ENCODE measurements around the gene MRPL16.
"Not testable (repeated sequence)": the region's sequence is repeated elsewhere in the genome, so short reads cannot be mapped to it uniquely, and the experiment has no call there.

Gene MRPL16

GRCh38 chr11:59829358-59829757, 18.8 kb upstream of the MRPL16 start:
- TF ChIP-seq ZFX (IDR thresholded peaks at IDR 0.05) (no peak), CTCF (conservative IDR thresholded peaks at IDR 0.05) (no peak)
- H3K27ac ChIP-seq = no peak overlapping the region

GRCh38 chr11:59822989-59823566, 12.5 kb upstream of the MRPL16 start:
- TF ChIP-seq ZFX (IDR thresholded peaks at IDR 0.05) (no peak), CTCF (conservative IDR thresholded peaks at IDR 0.05) (peak; percentile 85)
- no peak overlapping the region for H3K27ac ChIP-seq

GRCh38 chr11:59818572-59818971, 8.0 kb upstream of the MRPL16 start:
- H3K27ac ChIP-seq = no peak overlapping the region
- TF ChIP-seq ZFX (IDR thresholded peaks at IDR 0.05) = no peak
- no peak for TF ChIP-seq CTCF (conservative IDR thresholded peaks at IDR 0.05)

GRCh38 chr11:59816434-59816833, 5.9 kb upstream of the MRPL16 start:
- H3K27ac ChIP-seq = not testable (repeated sequence)

GRCh38 chr11:59815754-59816153, 5.2 kb upstream of the MRPL16 start:
- no peak for TF ChIP-seq ZFX (IDR thresholded peaks at IDR 0.05)
- TF ChIP-seq CTCF (conservative IDR thresholded peaks at IDR 0.05) = no peak
- H3K27ac ChIP-seq = no peak overlapping the region

- no peak overlapping the region for H3K27ac ChIP-seq
- TF ChIP-seq CTCF (conservative IDR thresholded peaks at IDR 0.05) (no peak), ZFX (IDR thresholded peaks at IDR 0.05) (no peak)
Observed at GRCh38 chr11:59814021-59814420, 3.4 kb upstream of the MRPL16 start.

- TF ChIP-seq CTCF (conservative IDR thresholded peaks at IDR 0.05) (no peak), ZFX (IDR thresholded peaks at IDR 0.05) (no peak)
- H3K27ac ChIP-seq = no peak overlapping the region
Observed at GRCh38 chr11:59813364-59813763, 2.8 kb upstream of the MRPL16 start.

GRCh38 chr11:59812220-59812619, 1.6 kb upstream of the MRPL16 start:
- H3K27ac ChIP-seq = no peak overlapping the region
- TF ChIP-seq ZFX (IDR thresholded peaks at IDR 0.05) (no peak), CTCF (conservative IDR thresholded peaks at IDR 0.05) (no peak)
